ENCODE data around the gene ITK.
A peak's percentile ranks its signal among the peaks of the same experiment; 100 is the strongest.

- TF ChIP-seq CTCF (IDR thresholded peaks at IDR 0.05) (no peak), POLR2A (IDR thresholded peaks at IDR 0.05) (peak in 1 of 2 donors; percentile 67)
Measured at GRCh38 chr5:157269165-157269671, 88.6 kb downstream of the ITK start.
